Lower leg skin (tissue), 3 donors: ENCODE data around the gene GARIN3.

Experiments
- CTCF ChIP-seq, 3 donors: fragments of 450-650 bp; IDR thresholded peaks; one replicate each; pipeline ENCODE4 v1.5.1; 2016; ENCODE audit warnings: antibody characterized with exemption in 3 of 3, mild to moderate bottlenecking in 3 of 3, moderate library complexity in 2 of 3
- POLR2A ChIP-seq, 2 donors: fragments of 450-650 bp; IDR thresholded peaks; one replicate each; pipeline ENCODE4 v1.6.1; 2016 to 2017; ENCODE audit warnings: antibody characterized with exemption in 2 of 2, mild to moderate bottlenecking in 1 of 2, moderate library complexity in 1 of 2

- TF ChIP-seq CTCF (IDR thresholded peaks at IDR 0.05) (no peak), POLR2A (IDR thresholded peaks at IDR 0.05) (no peak)
Measured at GRCh38 chr5:157165261-157165660, 803 bp downstream of the GARIN3 start.
